ENCODE measurements around the gene ABCD4. TPM values are rescaled to one million over a fixed set of nuclear protein-coding genes. Genes with fewer than 3 reads are reported as not detected.

Gene ABCD4
- total and polyA plus RNA-seq, 2 donors from 2014 or later: 61.3 to 66.1 TPM

DNA sequence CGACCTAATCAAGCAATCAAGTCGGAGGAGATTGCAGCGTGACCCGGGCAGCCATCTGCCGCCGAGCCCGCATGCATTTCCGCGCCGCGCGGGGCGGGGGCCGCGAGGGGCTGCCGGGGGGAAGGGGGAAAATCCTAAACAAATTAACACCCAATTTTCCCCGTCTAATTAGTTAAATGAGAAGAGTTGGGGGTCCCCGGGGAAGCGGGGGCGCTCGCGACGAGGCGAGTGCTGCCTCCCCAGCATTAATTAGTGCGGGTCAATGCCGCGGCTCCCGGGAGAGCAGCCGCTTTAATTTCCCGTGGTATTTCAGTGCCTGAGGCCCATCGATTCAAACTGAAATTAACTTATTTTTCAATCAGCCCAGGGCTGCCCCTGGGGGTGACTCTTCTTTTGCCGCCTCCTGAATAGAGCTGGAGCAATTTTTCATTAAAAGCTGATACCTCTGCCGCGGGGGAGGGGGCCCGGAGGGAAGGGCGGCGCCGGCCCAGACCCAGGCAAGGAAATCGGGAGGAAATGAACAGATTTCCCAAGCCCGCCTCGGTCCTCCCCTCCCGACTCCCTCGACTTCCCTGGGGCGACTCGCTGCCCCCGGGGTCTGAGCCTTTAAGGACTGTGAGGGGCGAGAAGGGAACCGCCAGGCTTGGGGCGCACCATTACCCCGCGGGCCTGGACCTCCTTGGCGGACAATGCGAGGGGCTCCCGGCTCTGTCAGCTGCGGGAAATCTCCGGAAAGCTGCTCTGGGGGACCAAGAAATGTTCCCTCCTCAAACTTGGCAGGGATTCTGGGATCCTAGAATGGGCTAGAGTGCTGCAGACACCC, 44.6 kb downstream of the ABCD4 start:
- H3K4me3 ChIP-seq (ENCODE audit: low read length in 3 of 3): peak overlapping the region; percentile 49 to 67 (median 54)
- DNase-seq: peak in 3 of 5 donors; percentile 30 to 62 (median 40)
- H3K27ac ChIP-seq (ENCODE audit: low read depth in 2 of 2, low read length in 2 of 2): no peak overlapping the region
- peaks cover 0 to 4% (median 3%) of the 10 kb centered on the region in 3 donors for H3K4me1 ChIP-seq (ENCODE audit: control insufficient read depth in 2 of 3, insufficient read depth in 2 of 3, low read depth in 1 of 3, low read length in 3 of 3)
- FAIRE-seq: no peak
- peak overlapping the region in 1 of 3 donors; percentile 46 for H3K9ac ChIP-seq (ENCODE audit: low read length in 3 of 3)
- H3K27me3 ChIP-seq (ENCODE audit: control insufficient read depth, insufficient read depth, low read length): no peaks in the 10 kb centered on the region
- no peak for TF ChIP-seq CTCF (IDR thresholded peaks at IDR 0.05; ENCODE audit: borderline replicate concordance, extremely low read depth, insufficient read depth)
- H3K36me3 ChIP-seq (ENCODE audit: control insufficient read depth in 2 of 3, insufficient read depth in 3 of 3, low read length in 3 of 3): no peaks in the 10 kb centered on the region
- intact Hi-C loops (cut with DNase I): no loop called here
- H3K9me3 ChIP-seq (ENCODE audit: control insufficient read depth in 2 of 3, insufficient read depth in 1 of 3, low read length in 3 of 3): no peaks in the 10 kb centered on the region

- H3K27ac ChIP-seq (ENCODE audit: low read depth in 2 of 2, low read length in 2 of 2): no peak overlapping the region
- no peaks in the 10 kb centered on the region for H3K9me3 ChIP-seq (ENCODE audit: control insufficient read depth in 2 of 3, insufficient read depth in 1 of 3, low read length in 3 of 3)
- H3K4me1 ChIP-seq (ENCODE audit: control insufficient read depth in 2 of 3, insufficient read depth in 2 of 3, low read depth in 1 of 3, low read length in 3 of 3): peaks cover 0 to 4% (median 3%) of the 10 kb centered on the region in 3 donors
- H3K27me3 ChIP-seq (ENCODE audit: control insufficient read depth, insufficient read depth, low read length): no peaks in the 10 kb centered on the region
- TF ChIP-seq CTCF (IDR thresholded peaks at IDR 0.05; ENCODE audit: borderline replicate concordance, extremely low read depth, insufficient read depth): peak; percentile 77
- H3K4me3 ChIP-seq (ENCODE audit: low read length in 3 of 3): peak overlapping the region; percentile 49 to 67 (median 54)
- intact Hi-C loops (cut with DNase I): no loop called here
- FAIRE-seq: no peak
- H3K36me3 ChIP-seq (ENCODE audit: control insufficient read depth in 2 of 3, insufficient read depth in 3 of 3, low read length in 3 of 3): no peaks in the 10 kb centered on the region
- H3K9ac ChIP-seq (ENCODE audit: low read length in 3 of 3): peak overlapping the region in 1 of 3 donors; percentile 46
- DNase-seq: peak in 4 of 5 donors; percentile 53 to 80 (median 64)
These were observed 45.4 kb downstream of the ABCD4 start for GRCh38 chr14:74257078-74257940.

GRCh38 chr14:74255281-74255680, 47.5 kb downstream of the ABCD4 start:
- intact Hi-C loops (cut with DNase I): no loop called here
- DNase-seq (no peak), FAIRE-seq (no peak)
- Histone ChIP-seq H3K9ac (ENCODE audit: low read length in 3 of 3) (no peak overlapping the region), H3K9me3 (ENCODE audit: control insufficient read depth in 2 of 3, insufficient read depth in 1 of 3, low read length in 3 of 3) (no peaks in the 10 kb centered on the region), H3K27me3 (ENCODE audit: control insufficient read depth, insufficient read depth, low read length) (no peaks in the 10 kb centered on the region), H3K27ac (ENCODE audit: low read depth in 2 of 2, low read length in 2 of 2) (no peak overlapping the region), H3K36me3 (ENCODE audit: control insufficient read depth in 2 of 3, insufficient read depth in 3 of 3, low read length in 3 of 3) (no peaks in the 10 kb centered on the region), H3K4me3 (ENCODE audit: low read length in 3 of 3) (no peak overlapping the region), H3K4me1 (ENCODE audit: control insufficient read depth in 2 of 3, insufficient read depth in 2 of 3, low read depth in 1 of 3, low read length in 3 of 3) (peaks cover 0 to 4% (median 3%) of the 10 kb centered on the region in 3 donors)
- no peak for TF ChIP-seq CTCF (IDR thresholded peaks at IDR 0.05; ENCODE audit: borderline replicate concordance, extremely low read depth, insufficient read depth)

Data from kidney (tissue), 14 donors.